ENCODE measurements around the gene PSMD5.

PSMD5 gene

GRCh38 chr9:120859361-120859760 lies 16.6 kb upstream of the PSMD5 start:
- Histone ChIP-seq H3K4me1 (ENCODE audit: control insufficient read depth in 1 of 2, insufficient read depth in 1 of 2, low read depth in 1 of 2, low read length in 1 of 2) (no peaks in the 10 kb centered on the region), H3K27me3 (no peaks in the 10 kb centered on the region), H3K4me3 (ENCODE audit: low read depth in 1 of 2, low read length in 1 of 2) (no peak overlapping the region), H3K36me3 (peaks cover 91% of the 10 kb centered on the region), H3K9me3 (no peaks in the 10 kb centered on the region), H3K27ac (no peak overlapping the region)
- no peak for TF ChIP-seq CTCF (IDR thresholded peaks at IDR 0.05)

GRCh38 chr9:120857902-120858301 lies 15.2 kb upstream of the PSMD5 start:
- Histone ChIP-seq H3K36me3 (peaks cover 96% of the 10 kb centered on the region), H3K4me3 (ENCODE audit: low read depth in 1 of 2, low read length in 1 of 2) (no peak overlapping the region), H3K9me3 (no peaks in the 10 kb centered on the region), H3K4me1 (ENCODE audit: control insufficient read depth in 1 of 2, insufficient read depth in 1 of 2, low read depth in 1 of 2, low read length in 1 of 2) (no peaks in the 10 kb centered on the region), H3K27ac (no peak overlapping the region), H3K27me3 (no peaks in the 10 kb centered on the region)
- no peak for TF ChIP-seq CTCF (IDR thresholded peaks at IDR 0.05)

GRCh38 chr9:120857481-120857880 lies 14.8 kb upstream of the PSMD5 start:
- H3K9me3 ChIP-seq = no peaks in the 10 kb centered on the region
- peaks cover 96% of the 10 kb centered on the region for H3K36me3 ChIP-seq
- no peaks in the 10 kb centered on the region for H3K4me1 ChIP-seq (ENCODE audit: control insufficient read depth in 1 of 2, insufficient read depth in 1 of 2, low read depth in 1 of 2, low read length in 1 of 2)
- H3K27ac ChIP-seq = peak overlapping the region; percentile 2
- no peak overlapping the region for H3K4me3 ChIP-seq (ENCODE audit: low read depth in 1 of 2, low read length in 1 of 2)
- H3K27me3 ChIP-seq = no peaks in the 10 kb centered on the region
- TF ChIP-seq CTCF (IDR thresholded peaks at IDR 0.05) = no peak

GRCh38 chr9:120856700-120857099 lies 14.0 kb upstream of the PSMD5 start:
- Histone ChIP-seq H3K4me1 (ENCODE audit: control insufficient read depth in 1 of 2, insufficient read depth in 1 of 2, low read depth in 1 of 2, low read length in 1 of 2) (no peaks in the 10 kb centered on the region), H3K27me3 (no peaks in the 10 kb centered on the region), H3K27ac (no peak overlapping the region), H3K4me3 (ENCODE audit: low read depth in 1 of 2, low read length in 1 of 2) (no peak overlapping the region), H3K36me3 (peaks cover 96% of the 10 kb centered on the region), H3K9me3 (no peaks in the 10 kb centered on the region)
- TF ChIP-seq CTCF (IDR thresholded peaks at IDR 0.05) = no peak

GRCh38 chr9:120855827-120856670 lies 13.3 kb upstream of the PSMD5 start:
- peak overlapping the region; percentile 20 for H3K27ac ChIP-seq
- no peaks in the 10 kb centered on the region for H3K4me1 ChIP-seq (ENCODE audit: control insufficient read depth in 1 of 2, insufficient read depth in 1 of 2, low read depth in 1 of 2, low read length in 1 of 2)
- H3K36me3 ChIP-seq = peaks cover 96% of the 10 kb centered on the region
- TF ChIP-seq CTCF (IDR thresholded peaks at IDR 0.05) = no peak
- no peak overlapping the region for H3K4me3 ChIP-seq (ENCODE audit: low read depth in 1 of 2, low read length in 1 of 2)
- no peaks in the 10 kb centered on the region for H3K27me3 ChIP-seq
- no peaks in the 10 kb centered on the region for H3K9me3 ChIP-seq
